GM23338 (cell line): ENCODE results near the gene FAM83C. TPM values are rescaled to one million over a fixed set of nuclear protein-coding genes. Genes with fewer than 3 reads are reported as not detected.

Experiments used
- ATAC-seq: fragments of 200-7000 bp; cut with Tn5 transposase; 3 replicates; pipeline ENCODE4 v1.9.1; 2020
- DNase-seq: peaks from one replicate; pipeline ENCODE4 v3.0.0-alpha.2; 2015; ENCODE audit warnings: low spot score
- H2AFZ ChIP-seq: fragments of 200-600 bp; sonication (generic); 2 replicates; pipeline ENCODE4 v1.8.0; 2016; ENCODE audit warnings: antibody characterized with exemption, mild to moderate bottlenecking, moderate library complexity
- H3F3A ChIP-seq: fragments of 200-600 bp; sonication (generic); replicated peaks from 2 replicates; pipeline ENCODE4 v1.8.0; 2017; ENCODE audit warnings: antibody characterized with exemption, mixed run types, low read depth
- H3K27ac ChIP-seq: fragments of 200-600 bp; sonication (generic); 2 replicates; pipeline ENCODE4 v1.6.1; 2016; ENCODE audit warnings: low read depth
- H3K27me3 ChIP-seq: fragments of 200-600 bp; sonication (generic); 2 replicates; pipeline ENCODE4 v1.8.0; 2016; ENCODE audit warnings: mild to moderate bottlenecking, mixed run types, moderate library complexity; ENCODE audit not compliant: insufficient read depth
- H3K36me3 ChIP-seq: fragments of 200-600 bp; sonication (generic); 2 replicates; pipeline ENCODE4 v1.8.0; 2016; ENCODE audit warnings: mild to moderate bottlenecking; ENCODE audit not compliant: insufficient read depth
- H3K4me1 ChIP-seq: fragments of 200-600 bp; sonication (generic); 2 replicates; pipeline ENCODE4 v1.8.0; 2016; ENCODE audit warnings: mild to moderate bottlenecking, moderate library complexity; ENCODE audit not compliant: insufficient read depth
- H3K4me2 ChIP-seq: fragments of 200-600 bp; sonication (generic); 2 replicates; pipeline ENCODE4 v1.7.1; 2017; ENCODE audit warnings: mixed run types
- H3K4me3 ChIP-seq: fragments of 200-600 bp; sonication (generic); 2 replicates; pipeline ENCODE4 v1.6.1; 2016; ENCODE audit warnings: mixed run types
- H3K79me2 ChIP-seq: fragments of 200-600 bp; sonication (generic); replicated peaks from 2 replicates; pipeline ENCODE4 v1.8.0; 2017; ENCODE audit warnings: mild to moderate bottlenecking; ENCODE audit not compliant: insufficient read depth
- H3K9me2 ChIP-seq: fragments of 200-600 bp; sonication (generic); 2 replicates; pipeline ENCODE4 v1.8.0; 2017; ENCODE audit not compliant: insufficient read depth
- H4K20me1 ChIP-seq: fragments of 200-600 bp; sonication (generic); replicated peaks from 2 replicates; pipeline ENCODE4 v1.8.0; 2017; ENCODE audit warnings: mild to moderate bottlenecking; ENCODE audit not compliant: insufficient read depth
- H3K27ac Mint-ChIP-seq: 2 replicates; pipeline ENCODE4 v1.8.0; 2020; ENCODE audit warnings: inconsistent platforms, mild to moderate bottlenecking, moderate library complexity, mixed read lengths
- H3K27me3 Mint-ChIP-seq: 3 replicates; pipeline ENCODE4 v1.8.0; 2022; ENCODE audit warnings: low read depth, mild to moderate bottlenecking, moderate library complexity, mixed read lengths, inconsistent platforms; ENCODE audit not compliant: insufficient read depth, poor library complexity
- H3K36me3 Mint-ChIP-seq: 3 replicates; pipeline ENCODE4 v1.8.0; 2021; ENCODE audit warnings: low read depth, mild to moderate bottlenecking, inconsistent platforms, moderate library complexity, mixed read lengths
- H3K4me1 Mint-ChIP-seq: 3 replicates; pipeline ENCODE4 v1.8.0; 2020; ENCODE audit warnings: mild to moderate bottlenecking, inconsistent platforms, mixed read lengths
- H3K4me3 Mint-ChIP-seq: 3 replicates; pipeline ENCODE4 v1.8.0; 2021; ENCODE audit warnings: moderate library complexity, mild to moderate bottlenecking, inconsistent platforms, mixed read lengths
- H3K9me3 Mint-ChIP-seq: 3 replicates; pipeline ENCODE4 v1.8.0; 2020; ENCODE audit warnings: moderate library complexity, mild to moderate bottlenecking, inconsistent platforms, mixed read lengths
- CREB1 ChIP-seq: fragments of 250-450 bp; sonication (Bioruptor Pico); IDR thresholded peaks from 2 replicates; pipeline ENCODE4 v1.5.0; 2020; ENCODE audit warnings: low read depth, mild to moderate bottlenecking, moderate library complexity
- EZH2 ChIP-seq: fragments of 200-600 bp; sonication (generic); IDR thresholded peaks from one replicate; pipeline ENCODE4 v1.8.0; 2017; ENCODE audit warnings: antibody characterized with exemption, mild to moderate bottlenecking, low read depth; ENCODE audit not compliant: unreplicated experiment
- EZH2phosphoT487 ChIP-seq: fragments of 200-600 bp; sonication (generic); IDR thresholded peaks from one replicate; pipeline ENCODE4 v1.8.1; 2018; ENCODE audit warnings: antibody characterized with exemption; ENCODE audit not compliant: unreplicated experiment
- STAT1 ChIP-seq: IDR thresholded peaks from one replicate; pipeline ENCODE4 v1.6.1; 2016; ENCODE audit warnings: antibody characterized with exemption; ENCODE audit not compliant: unreplicated experiment
- ZNF331 ChIP-seq: fragments of 250-450 bp; sonication (Bioruptor Pico); IDR thresholded peaks from 2 replicates; pipeline ENCODE4 v1.5.0; 2020; ENCODE audit warnings: low read depth, mild to moderate bottlenecking, moderate library complexity
- polyA plus RNA-seq: library from polyadenylated mRNA; unstranded; fragments of >200 nt; fragmentation: Nextera tagmentation; extraction: Ambion mirVana; gene quantifications from 2 replicates; pipeline ENCODE4 v1.2.1, GENCODE V29; 2016
- total RNA-seq: library from RNA; depleted of rRNA; stranded (reverse); fragments of >200 nt; shearing (Covaris generic); gene quantifications from 2 replicates; pipeline ENCODE4 v1.2.3, GENCODE V29; 2014
- TF ChIP-seq, protein P1 (sequence below): fragments of 250-450 bp; sonication (Bioruptor Pico); IDR thresholded peaks from 2 replicates; pipeline ENCODE4 v1.5.0; 2020; ENCODE audit warnings: mild to moderate bottlenecking, moderate library complexity
- TF ChIP-seq, protein P2 (sequence below): IDR thresholded peaks from 2 replicates; pipeline ENCODE4 v1.6.1; 2016; ENCODE audit warnings: antibody characterized with exemption
- TF ChIP-seq, protein P3 (sequence below): IDR thresholded peaks from one replicate; pipeline ENCODE4 v1.6.1; 2018; ENCODE audit warnings: antibody characterized with exemption; ENCODE audit not compliant: unreplicated experiment

FAM83C gene
- total and polyA plus RNA-seq, 2 experiments from 2014 or later = 0.10 TPM; not detected in 1

DNA sequence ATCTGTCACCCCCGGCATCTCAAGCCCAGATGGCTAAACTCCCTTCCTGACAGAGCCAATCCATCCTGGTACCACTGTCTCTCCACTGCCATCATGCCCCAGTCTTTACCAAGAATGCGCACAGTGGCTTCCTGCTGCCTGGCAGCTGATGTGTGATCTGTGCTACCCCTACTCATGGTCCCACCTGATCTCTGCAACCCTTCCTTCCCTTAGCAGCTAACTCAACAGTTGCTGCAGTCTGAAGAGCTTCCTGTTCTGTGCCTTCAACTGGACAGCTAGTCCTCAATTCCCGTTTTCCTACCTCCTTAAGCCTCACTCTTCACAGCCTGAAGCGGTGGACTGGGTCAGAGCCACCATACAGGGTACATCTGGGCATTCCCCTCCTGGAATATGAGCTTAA, 7.6 kb upstream of the FAM83C start:
- Histone ChIP-seq H3F3A (no peaks in the 10 kb centered on the region), H4K20me1 (no peaks in the 10 kb centered on the region), H3K9me2 (no peaks in the 10 kb centered on the region), H3K36me3 (no peaks in the 10 kb centered on the region), H2AFZ (no peak overlapping the region), H3K79me2 (no peaks in the 10 kb centered on the region), H3K27ac (no peak overlapping the region), H3K4me2 (no peak overlapping the region), H3K27me3 (no peaks in the 10 kb centered on the region), H3K4me1 (peaks cover 9% of the 10 kb centered on the region), H3K4me3 (no peak overlapping the region)
- DNase-seq = no peak
- H3K9me3 Mint-ChIP-seq = no peaks in the 10 kb centered on the region
- no peaks in the 10 kb centered on the region for H3K36me3 Mint-ChIP-seq
- peaks cover 14% of the 10 kb centered on the region for H3K4me1 Mint-ChIP-seq
- no peak for ATAC-seq
- peaks cover 10% of the 10 kb centered on the region for H3K27me3 Mint-ChIP-seq
- no peak overlapping the region for H3K4me3 Mint-ChIP-seq
- no peak overlapping the region for H3K27ac Mint-ChIP-seq
- TF ChIP-seq CREB1 (no peak), ZNF331 (no peak), EZH2 (no peak), STAT1 (no peak), EZH2phosphoT487 (no peak)

DNA sequence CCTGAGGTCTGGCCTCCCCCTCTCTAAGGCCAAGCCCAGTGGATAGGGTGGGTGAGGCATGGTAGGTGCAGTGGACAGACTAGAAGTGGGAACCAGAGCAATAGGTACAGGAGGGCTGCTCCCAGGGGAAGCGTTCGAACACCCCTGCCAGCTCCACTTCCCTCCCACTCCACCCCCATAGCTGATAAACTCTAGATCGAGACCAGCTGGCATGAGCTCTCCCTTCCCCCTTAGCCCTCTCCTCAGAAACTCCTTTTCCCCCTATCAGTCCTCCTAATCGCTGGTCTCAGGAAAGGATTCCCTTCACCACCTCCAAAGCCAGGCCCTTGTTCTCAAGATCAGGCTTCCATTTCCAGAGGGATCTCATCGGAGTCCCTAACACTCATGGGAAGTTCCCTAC, 6.0 kb upstream of the FAM83C start:
- Histone ChIP-seq H3K9me2 (no peaks in the 10 kb centered on the region), H3F3A (no peaks in the 10 kb centered on the region), H2AFZ (no peak overlapping the region), H4K20me1 (no peaks in the 10 kb centered on the region), H3K4me2 (no peak overlapping the region), H3K4me1 (no peaks in the 10 kb centered on the region), H3K27me3 (no peaks in the 10 kb centered on the region), H3K4me3 (no peak overlapping the region), H3K36me3 (no peaks in the 10 kb centered on the region), H3K79me2 (no peaks in the 10 kb centered on the region), H3K27ac (no peak overlapping the region)
- no peaks in the 10 kb centered on the region for H3K36me3 Mint-ChIP-seq
- no peak overlapping the region for H3K4me3 Mint-ChIP-seq
- no peaks in the 10 kb centered on the region for H3K9me3 Mint-ChIP-seq
- H3K27ac Mint-ChIP-seq = no peak overlapping the region
- DNase-seq (no peak), ATAC-seq (no peak)
- peaks cover 9% of the 10 kb centered on the region for H3K27me3 Mint-ChIP-seq
- peaks cover 2% of the 10 kb centered on the region for H3K4me1 Mint-ChIP-seq
- TF ChIP-seq, protein P1, sequence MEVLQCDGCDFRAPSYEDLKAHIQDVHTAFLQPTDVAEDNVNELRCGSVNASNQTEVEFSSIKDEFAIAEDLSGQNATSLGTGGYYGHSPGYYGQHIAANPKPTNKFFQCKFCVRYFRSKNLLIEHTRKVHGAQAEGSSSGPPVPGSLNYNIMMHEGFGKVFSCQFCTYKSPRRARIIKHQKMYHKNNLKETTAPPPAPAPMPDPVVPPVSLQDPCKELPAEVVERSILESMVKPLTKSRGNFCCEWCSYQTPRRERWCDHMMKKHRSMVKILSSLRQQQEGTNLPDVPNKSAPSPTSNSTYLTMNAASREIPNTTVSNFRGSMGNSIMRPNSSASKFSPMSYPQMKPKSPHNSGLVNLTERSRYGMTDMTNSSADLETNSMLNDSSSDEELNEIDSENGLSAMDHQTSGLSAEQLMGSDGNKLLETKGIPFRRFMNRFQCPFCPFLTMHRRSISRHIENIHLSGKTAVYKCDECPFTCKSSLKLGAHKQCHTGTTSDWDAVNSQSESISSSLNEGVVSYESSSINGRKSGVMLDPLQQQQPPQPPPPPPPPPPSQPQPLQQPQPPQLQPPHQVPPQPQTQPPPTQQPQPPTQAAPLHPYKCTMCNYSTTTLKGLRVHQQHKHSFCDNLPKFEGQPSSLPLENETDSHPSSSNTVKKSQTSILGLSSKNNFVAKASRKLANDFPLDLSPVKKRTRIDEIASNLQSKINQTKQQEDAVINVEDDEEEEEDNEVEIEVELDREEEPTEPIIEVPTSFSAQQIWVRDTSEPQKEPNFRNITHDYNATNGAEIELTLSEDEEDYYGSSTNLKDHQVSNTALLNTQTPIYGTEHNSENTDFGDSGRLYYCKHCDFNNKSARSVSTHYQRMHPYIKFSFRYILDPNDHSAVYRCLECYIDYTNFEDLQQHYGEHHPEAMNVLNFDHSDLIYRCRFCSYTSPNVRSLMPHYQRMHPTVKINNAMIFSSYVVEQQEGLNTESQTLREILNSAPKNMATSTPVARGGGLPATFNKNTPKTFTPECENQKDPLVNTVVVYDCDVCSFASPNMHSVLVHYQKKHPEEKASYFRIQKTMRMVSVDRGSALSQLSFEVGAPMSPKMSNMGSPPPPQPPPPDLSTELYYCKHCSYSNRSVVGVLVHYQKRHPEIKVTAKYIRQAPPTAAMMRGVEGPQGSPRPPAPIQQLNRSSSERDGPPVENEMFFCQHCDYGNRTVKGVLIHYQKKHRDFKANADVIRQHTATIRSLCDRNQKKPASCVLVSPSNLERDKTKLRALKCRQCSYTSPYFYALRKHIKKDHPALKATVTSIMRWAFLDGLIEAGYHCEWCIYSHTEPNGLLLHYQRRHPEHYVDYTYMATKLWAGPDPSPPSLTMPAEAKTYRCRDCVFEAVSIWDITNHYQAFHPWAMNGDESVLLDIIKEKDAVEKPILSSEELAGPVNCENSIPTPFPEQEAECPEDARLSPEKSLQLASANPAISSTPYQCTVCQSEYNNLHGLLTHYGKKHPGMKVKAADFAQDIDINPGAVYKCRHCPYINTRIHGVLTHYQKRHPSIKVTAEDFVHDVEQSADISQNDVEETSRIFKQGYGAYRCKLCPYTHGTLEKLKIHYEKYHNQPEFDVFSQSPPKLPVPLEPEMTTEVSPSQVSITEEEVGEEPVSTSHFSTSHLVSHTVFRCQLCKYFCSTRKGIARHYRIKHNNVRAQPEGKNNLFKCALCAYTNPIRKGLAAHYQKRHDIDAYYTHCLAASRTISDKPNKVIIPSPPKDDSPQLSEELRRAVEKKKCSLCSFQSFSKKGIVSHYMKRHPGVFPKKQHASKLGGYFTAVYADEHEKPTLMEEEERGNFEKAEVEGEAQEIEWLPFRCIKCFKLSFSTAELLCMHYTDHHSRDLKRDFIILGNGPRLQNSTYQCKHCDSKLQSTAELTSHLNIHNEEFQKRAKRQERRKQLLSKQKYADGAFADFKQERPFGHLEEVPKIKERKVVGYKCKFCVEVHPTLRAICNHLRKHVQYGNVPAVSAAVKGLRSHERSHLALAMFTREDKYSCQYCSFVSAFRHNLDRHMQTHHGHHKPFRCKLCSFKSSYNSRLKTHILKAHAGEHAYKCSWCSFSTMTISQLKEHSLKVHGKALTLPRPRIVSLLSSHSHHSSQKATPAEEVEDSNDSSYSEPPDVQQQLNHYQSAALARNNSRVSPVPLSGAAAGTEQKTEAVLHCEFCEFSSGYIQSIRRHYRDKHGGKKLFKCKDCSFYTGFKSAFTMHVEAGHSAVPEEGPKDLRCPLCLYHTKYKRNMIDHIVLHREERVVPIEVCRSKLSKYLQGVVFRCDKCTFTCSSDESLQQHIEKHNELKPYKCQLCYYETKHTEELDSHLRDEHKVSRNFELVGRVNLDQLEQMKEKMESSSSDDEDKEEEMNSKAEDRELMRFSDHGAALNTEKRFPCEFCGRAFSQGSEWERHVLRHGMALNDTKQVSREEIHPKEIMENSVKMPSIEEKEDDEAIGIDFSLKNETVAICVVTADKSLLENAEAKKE (CRISPR knock-in tag) = no peak
- TF ChIP-seq, protein P2, sequence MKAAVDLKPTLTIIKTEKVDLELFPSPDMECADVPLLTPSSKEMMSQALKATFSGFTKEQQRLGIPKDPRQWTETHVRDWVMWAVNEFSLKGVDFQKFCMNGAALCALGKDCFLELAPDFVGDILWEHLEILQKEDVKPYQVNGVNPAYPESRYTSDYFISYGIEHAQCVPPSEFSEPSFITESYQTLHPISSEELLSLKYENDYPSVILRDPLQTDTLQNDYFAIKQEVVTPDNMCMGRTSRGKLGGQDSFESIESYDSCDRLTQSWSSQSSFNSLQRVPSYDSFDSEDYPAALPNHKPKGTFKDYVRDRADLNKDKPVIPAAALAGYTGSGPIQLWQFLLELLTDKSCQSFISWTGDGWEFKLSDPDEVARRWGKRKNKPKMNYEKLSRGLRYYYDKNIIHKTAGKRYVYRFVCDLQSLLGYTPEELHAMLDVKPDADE = no peak
- no peak for TF ChIP-seq ZNF331
- TF ChIP-seq, protein P3, sequence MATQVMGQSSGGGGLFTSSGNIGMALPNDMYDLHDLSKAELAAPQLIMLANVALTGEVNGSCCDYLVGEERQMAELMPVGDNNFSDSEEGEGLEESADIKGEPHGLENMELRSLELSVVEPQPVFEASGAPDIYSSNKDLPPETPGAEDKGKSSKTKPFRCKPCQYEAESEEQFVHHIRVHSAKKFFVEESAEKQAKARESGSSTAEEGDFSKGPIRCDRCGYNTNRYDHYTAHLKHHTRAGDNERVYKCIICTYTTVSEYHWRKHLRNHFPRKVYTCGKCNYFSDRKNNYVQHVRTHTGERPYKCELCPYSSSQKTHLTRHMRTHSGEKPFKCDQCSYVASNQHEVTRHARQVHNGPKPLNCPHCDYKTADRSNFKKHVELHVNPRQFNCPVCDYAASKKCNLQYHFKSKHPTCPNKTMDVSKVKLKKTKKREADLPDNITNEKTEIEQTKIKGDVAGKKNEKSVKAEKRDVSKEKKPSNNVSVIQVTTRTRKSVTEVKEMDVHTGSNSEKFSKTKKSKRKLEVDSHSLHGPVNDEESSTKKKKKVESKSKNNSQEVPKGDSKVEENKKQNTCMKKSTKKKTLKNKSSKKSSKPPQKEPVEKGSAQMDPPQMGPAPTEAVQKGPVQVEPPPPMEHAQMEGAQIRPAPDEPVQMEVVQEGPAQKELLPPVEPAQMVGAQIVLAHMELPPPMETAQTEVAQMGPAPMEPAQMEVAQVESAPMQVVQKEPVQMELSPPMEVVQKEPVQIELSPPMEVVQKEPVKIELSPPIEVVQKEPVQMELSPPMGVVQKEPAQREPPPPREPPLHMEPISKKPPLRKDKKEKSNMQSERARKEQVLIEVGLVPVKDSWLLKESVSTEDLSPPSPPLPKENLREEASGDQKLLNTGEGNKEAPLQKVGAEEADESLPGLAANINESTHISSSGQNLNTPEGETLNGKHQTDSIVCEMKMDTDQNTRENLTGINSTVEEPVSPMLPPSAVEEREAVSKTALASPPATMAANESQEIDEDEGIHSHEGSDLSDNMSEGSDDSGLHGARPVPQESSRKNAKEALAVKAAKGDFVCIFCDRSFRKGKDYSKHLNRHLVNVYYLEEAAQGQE = no peak
